GM21528 (cell line): ENCODE data around the gene SFXN2.
A peak's percentile ranks its signal among the peaks of the same experiment; 100 is the strongest.
"Not testable (repeated sequence)": the region's sequence is repeated elsewhere in the genome, so short reads cannot be mapped to it uniquely, and the experiment has no call there.

Source experiments
- ATAC-seq: cut with Tn5 transposase; IDR thresholded peaks from one replicate; pipeline ENCODE4 v1.9.1; 2021; ENCODE audit warnings: mild to moderate bottlenecking, moderate library complexity; ENCODE audit not compliant: unreplicated experiment, low FRiP score

The SFXN2 gene

DNA sequence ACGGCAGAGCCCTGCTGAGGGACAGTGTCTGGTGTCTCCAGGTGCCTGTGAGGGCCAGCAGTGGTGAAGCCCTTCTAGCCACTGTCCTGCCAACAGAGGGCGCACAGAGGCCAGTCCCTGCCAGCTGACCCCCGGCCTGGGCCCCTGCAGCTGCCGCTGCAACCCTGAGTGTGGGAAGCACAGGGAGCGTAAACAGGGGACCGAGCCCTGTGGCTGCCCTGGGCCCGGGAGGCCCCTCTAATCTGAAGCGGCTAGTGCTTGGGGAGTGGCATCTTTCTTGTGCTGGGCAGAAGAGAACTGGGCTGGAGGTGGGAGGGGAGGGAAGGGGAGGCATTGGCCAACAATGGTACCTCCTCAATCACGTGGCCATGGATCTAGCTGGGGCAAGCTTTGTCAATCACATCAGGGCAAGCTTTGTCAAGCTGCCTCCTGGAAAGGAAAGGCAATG is 35.6 kb upstream of the SFXN2 start:
- ATAC-seq, result no peak

DNA sequence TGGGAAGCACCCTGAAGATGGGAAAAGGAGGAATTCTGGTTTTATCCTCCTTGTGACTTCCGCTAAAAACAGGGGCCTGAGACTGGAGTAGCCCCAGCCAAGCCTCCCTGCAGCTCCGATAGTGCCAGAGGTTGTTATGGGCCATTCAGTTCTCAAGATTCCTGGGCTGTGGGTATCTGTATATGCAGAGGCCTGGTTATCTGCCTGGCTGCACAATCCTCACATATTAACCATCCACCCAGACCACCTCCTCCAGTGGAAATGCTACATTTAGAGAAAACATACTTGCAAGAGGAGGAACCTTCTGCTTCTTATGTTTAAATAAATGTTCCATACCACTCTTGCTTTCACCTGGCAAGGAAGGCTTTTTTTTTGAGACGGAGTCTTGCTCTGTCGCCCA is 34.8 kb upstream of the SFXN2 start:
- no peak for ATAC-seq

DNA sequence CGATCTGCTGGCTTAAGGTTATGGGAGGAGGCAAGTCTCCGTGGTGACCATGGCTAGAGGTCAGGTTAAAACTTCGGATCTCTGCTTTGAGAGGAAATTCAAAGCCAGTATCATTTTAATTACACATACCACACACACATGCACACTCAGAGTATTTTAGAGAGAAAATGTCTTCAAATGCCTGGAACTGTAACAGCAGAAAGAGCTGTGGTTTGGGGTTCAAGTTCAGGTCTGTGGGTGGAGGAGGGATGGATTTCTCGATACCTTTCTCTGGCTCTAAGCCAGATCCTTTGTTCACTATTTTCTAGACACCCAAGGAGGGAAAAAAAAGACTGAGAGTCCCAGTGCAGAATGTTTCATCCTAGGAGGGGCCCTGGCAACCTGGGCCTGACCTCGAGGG is 32.7 kb upstream of the SFXN2 start:
- no peak for ATAC-seq

DNA sequence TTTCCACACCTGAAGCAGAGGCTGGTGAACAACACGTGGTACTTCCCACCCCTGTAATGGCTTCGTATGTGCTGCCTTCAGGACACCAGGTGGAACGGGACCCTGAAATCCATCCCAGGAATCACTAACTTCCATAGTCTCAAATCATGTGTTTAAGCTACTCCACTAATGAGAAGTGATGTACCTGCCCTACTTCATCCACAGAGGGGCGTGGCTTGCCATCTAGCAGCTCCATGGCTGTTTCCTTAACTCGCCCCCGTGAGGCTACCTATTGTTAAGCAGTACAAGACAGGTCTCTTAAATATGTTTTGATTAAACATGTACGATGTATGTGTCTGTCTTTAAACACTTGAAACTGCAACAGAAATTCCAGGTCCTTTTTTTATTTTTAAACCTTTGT is 32.0 kb upstream of the SFXN2 start:
- ATAC-seq, result no peak

DNA sequence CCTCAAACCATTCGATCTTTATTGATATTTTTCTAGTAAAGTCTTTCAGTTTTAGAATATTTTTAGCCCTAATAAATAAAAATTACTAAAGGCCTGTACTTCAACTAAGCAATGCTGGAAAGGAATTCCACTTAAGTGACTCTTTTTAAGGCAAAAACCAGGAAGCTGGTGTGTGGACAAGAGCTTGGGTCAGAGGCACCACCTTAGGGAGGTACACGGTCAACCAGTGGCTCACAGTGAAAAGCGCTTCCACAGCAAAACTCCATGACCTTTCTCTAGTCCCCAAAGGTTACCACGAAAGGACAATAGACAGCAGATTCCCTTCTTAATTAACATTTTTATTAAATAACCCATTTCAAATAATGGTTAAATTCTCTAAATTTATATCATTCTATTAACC is 31.5 kb upstream of the SFXN2 start:
- ATAC-seq, result no peak

DNA sequence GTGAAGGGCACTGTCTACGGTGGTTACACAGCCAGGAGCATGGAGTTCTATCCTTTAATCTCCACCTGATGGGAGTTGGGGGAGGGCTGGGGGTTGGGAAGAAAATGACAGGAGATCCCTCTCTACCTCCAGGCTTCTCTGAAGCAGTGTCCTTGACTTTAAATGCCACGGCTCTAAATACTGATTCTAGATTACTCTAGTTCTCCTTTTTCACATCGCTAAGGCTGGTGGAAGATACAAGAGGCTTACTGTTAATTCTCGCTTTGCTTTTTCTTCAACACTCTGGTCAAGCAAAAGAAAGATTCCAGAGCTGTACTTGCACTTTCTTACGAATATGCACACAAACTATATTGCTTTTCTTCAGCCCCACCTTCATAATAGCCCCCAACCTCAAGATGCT is 30.7 kb upstream of the SFXN2 start:
- no peak for ATAC-seq

DNA sequence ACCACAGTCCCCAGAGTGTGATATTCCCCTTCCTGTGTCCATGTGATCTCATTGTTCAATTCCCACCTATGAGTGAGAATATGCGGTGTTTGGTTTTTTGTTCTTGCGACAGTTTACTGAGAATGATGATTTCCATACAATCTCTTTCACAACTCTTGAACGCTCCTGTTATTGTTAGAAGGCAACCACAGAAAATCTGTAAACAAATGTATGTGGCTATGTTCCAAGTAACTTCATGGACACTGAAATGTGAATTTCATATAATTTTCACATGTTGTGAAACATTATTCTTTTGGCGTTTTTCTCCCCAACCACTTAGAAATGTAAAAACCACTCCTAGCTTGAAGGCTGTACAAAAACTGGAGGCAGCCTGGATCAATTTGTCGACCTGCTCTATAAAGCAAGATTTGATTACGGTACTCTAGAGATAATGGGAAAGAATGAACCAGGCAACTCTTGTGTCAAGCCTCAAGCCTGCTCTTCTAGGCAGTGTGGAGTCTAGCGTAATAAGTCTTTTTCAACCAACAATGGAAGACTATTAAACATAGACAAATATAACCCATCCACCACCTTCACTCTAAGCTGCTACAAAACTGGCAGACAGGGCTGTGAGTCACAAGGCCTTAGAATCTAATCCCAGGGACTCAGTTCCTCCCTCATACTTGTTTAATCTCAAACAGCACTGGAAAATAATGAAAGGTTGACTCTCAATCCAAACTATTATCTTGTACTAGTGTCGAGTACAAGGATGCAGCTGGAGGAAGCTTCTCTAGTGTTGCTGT is 23.0 kb upstream of the SFXN2 start:
- no peak for ATAC-seq

DNA sequence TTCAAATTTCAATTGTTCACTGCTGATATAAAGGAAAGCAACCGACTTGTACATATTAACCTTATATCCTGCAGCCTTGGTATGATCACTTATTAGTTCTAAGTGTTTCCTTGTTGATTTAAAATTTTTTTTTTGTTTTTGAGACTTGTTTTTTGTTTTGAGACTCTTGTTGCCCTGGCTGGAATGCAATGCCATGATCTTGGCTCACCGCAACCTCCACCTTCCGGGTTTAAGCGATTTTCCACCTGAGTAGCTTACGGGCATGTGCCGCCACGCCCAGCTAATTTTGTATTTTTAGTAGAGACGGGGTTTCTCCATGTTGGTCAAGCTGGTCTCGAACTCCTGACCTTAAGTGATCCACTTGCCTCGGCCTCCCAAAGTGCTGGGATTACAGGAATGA is 19.0 kb upstream of the SFXN2 start:
- ATAC-seq, result not testable (repeated sequence)

DNA sequence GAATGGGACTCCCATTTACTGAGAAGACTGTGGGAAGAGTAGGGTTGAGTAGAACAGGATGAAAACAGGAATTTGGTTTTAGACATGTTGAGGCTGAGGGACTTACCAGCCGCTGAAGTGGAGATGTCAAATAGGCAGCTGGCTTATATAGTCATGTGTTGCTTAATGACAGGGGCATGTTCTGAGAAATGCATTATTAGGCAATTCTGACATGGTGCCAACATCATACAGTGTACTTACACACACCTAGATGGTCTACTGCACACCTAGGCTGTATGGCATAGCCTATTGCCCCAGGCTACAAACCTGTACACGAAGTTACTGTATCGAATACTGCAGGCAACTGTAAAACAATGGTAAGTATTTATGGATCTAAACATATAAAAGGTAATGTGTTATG is 17.7 kb upstream of the SFXN2 start:
- ATAC-seq, result no peak

DNA sequence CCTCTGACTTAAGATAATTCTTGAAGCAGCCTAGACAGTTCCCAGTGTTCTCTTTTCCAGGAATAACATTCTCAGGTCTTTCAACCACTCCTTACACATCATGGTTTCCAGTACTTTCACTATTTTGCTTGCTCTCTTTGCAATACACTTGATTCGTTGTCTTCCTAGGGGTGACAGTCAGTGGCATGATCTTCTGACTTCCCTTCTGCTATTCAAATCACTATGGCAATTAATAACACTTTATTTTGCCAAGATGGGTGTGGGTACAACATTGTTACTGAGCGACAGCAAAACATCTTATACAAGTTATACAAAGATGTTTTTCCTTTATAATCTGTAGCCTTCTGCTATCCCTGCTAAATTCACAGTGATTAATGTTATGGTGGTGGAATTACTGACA is 15.5 kb upstream of the SFXN2 start:
- no peak for ATAC-seq

DNA sequence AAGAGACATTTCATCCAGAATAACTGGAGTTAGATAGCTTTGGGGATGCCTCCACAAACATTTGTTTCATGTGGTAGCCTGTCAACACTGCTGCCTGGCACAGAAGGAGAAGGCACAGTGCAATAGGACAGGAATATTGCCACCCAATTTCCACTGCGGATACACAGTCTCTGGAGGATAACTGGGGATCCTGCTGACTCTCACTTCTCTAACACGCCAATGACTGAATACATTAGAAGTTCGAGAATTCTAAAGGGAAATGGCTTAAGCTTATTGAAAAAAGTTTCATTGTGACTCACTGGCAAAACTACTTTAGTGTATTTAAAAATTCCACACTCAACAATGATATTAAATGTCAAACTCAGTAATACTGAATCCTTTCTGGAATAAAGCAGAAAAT is 13.2 kb upstream of the SFXN2 start:
- ATAC-seq, result no peak

DNA sequence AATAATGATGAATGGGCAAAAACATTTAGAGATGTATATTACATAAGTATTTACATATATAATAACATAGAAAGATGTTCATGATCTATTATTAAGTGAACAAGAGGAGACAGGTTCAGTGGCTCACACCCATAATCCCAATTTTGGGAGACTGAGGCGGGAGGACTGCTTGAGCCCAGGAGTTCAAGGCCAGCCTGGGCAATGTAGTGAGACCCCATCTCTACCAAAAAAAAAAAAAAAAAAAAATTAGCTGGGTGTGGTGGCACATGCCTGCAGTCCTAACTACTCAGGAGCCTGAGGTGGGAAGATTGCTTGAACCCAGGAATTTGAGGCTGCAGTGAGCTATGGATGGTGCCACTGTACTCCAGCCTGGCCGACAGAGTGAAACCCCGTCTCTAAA is 12.6 kb upstream of the SFXN2 start:
- no peak for ATAC-seq

DNA sequence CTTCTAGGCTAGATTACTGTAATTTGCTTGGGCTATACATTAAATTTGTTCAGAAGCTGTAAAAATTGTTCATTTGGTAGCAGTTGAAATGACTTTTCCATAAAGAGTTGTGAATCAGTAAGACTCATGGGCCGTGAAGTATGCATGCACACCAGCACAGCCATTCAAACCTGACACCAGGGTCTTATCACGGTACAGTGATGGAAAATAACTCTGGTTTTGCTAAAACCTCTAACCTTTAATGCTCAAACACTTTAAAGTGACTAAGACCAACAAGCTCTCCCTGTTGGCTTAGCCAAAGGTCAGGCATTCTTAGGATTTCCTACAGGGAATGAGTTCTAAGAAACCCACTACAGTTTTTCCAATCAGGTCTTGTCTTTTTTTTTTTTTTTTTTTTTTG is 11.7 kb upstream of the SFXN2 start:
- no peak for ATAC-seq

DNA sequence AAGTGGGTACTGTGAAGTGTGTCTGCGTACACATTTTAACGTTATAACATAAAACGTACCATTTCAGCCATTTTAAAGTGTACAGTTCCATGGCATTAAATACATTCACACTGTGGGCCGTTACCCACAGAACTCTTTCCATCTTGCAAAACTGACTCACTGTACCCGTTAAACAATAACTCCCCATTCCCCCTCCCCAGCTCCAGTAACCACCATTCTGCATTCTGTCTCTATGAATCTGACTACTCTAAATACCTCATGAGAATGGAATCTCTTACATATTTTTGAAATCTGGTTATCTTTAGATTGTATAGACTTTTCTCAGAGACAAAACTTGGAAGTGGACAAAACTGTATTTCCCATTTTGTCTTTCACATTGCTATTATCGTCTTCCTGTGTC is 9.5 kb upstream of the SFXN2 start:
- no peak for ATAC-seq

DNA sequence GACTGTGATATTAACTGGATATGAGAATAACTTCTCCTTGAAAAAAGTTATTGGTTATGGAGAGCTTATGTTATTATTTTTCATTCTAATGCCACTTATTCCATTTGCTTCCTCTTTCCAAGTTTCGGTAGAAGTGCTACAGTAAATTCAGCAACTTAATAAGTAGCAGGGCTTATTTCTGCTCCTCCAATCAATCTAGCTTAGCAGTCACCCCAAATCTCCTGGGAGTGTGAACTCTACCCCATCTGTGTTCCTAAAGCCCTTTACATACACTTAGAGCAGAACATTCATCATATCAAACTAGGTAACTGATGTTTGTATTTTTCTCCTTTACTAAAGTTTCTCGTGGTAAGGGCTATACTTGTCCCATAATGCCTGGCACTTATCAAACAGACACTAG is 8.9 kb upstream of the SFXN2 start:
- ATAC-seq, result no peak

DNA sequence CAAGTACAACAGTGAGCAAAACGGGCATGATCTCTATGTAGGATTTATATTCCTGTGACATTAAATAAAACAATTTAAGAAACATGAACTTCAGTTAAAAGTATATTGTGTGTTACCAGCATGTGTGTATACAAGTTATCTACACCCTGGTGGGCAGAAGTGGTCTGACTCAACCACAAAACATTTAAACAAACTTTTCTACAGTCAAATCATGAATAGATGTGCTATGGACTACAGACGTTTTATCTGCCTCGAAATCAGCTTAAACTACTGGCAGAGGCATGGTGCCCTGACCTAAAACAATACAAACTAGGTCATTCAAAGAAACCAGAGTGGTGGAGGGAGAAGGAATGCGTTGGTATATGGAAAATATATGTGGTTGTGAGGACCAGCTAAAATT is 3.8 kb upstream of the SFXN2 start:
- no peak for ATAC-seq

DNA sequence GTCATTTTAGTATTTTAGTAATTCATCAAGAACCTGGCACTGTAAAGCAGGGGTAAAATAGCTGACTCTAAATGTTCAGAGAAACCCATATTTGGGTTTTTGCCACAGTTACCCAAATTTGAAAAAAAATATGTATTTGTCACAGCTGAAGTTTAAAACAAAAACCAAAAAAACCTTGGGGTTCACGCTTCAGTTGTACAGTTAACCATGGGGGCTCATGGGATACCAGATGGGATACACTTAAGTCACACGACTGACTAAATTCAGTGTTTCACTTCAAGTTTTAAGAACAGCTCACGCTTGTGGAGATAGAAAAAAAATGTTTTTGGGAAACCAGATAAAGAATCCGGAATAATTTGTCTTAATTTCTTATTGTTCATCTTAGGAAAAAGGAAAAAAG is 2.3 kb upstream of the SFXN2 start:
- ATAC-seq, result no peak

DNA sequence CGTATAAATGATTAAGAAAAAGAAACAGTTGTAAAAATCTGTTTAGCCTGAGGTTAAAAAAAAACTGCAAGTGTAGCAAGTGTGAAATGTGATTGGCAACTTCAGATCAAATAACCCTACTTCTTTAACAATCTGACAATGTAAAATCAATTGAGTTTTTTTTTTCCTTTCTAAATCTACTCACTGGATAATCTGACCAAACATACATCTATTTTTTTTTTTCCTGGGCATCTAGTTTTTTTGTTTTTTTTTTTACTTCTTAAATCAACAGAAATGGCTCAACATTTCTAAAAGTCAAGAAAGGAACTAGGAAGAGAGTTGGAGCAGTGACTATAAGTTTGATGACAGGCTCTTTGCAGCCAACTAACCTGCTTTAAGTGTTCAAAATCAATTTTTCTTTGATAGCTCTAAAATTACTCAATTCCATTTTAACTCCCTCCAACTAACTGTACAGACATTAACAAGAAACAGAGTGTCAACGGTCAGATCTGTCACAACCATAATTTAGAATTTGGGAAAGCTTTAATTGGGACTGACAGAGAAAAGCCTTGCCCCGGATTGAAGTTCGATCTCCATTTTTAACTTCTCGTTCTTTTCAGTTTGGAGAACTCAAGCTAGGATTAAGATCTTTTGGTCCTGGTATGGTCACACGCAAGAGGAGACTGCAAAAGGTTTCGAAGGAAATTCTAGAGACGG is 1.4 kb upstream of the SFXN2 start:
- ATAC-seq, result no peak

DNA sequence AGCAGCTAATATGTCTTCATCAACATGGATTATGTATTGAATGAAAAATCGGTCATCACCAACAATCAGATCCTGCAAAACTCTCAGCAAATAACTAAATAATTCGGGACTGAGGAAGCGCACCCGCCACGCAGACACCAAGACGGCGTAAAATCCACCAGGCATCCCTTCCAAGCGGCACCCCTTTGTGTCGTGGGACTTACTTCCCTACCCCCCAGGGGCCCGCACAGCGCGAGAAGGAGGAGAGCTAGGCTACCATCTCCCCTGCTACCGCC is 960 bp upstream of the SFXN2 start:
- ATAC-seq, result no peak

DNA sequence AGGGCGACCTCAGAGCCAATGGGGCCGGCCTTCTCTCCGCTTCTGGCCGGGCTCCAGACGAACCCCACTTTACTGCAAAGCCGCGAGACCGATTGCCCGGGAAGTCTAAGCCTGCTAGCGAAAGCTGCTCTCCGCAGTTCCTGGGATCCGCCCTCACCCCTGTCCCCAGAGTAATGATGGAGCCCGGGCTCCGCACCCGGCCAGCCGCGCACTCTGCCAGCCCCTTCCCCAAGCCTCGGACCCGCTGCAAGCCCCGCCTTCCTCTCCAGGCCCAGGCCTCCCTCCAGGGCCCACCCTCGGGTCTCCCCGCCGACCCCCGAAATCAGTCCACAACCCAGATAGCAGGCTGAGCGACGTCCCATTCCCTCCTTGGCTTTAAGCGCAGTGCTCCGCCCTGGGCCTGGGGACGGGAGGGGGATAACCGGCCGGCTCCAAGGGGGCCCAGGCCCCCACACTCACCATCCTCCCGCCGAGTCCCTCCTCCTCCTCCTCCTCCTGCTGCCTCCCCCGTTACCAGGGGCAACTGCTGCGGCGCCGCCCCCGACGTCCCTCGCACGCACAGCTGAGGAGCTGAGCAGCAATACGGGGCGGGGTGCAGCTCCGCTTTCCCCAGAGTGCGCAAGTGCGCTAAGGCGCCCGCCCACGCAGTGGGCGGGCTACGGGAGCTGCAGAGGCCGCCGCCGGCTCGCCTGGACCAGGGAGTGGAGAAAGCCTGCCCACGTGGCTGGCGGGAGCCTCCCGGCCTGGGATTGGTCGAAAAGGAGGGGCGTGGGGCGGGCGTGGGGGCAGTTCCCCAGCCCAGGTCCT is 419 bp upstream of the SFXN2 start, which contains the start of gene ARL3:
Gene ARL3 (minus strand): TSS at position 584 of the 807 bp plus-strand sequence. CDS start 122 bp downstream, at position 462.
- ATAC-seq, result peak; percentile 75

DNA sequence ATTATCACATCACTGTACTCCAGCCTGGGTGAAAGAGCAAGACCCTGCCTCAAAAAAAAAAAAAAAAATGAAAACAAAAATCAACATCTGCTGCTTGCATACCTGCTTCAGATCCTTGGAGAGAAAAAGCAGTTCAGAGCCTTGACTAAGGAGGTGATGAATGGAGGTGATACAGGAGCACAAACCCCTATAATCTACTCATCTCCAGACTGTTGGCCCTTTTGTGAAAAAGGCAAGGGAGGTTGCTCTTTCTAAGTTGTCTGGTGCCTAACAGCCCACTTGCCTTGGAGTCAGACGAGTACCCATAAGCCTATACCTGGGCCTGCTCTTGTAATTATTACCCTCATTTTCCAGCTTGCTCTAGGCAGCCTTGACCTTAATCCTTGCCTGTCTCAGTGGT is 1.4 kb downstream of the SFXN2 start:
- no peak for ATAC-seq
